ENCODE data around the gene AGAP1. TPM values are rescaled to one million over a fixed set of nuclear protein-coding genes. Genes with fewer than 3 reads are reported as not detected.

Gene AGAP1
- total RNA-seq, 2 experiments from 2014 or later: not detected

GRCh38 chr2:236173729-236174607, 680.1 kb downstream of the AGAP1 start:
- no peak overlapping the region for H3K4me2 ChIP-seq (ENCODE audit: low read length)
- no peaks in the 10 kb centered on the region for H3K4me1 ChIP-seq (ENCODE audit: insufficient read depth, low read length, poor library complexity, severe bottlenecking)
- intact Hi-C loops (cut with micrococcal nuclease; ENCODE audit: unreplicated experiment): no loop called here
- CTCF ChIA-PET (ENCODE audit: unreplicated experiment): no interaction called here
- no peak overlapping the region for H3K27ac ChIP-seq (ENCODE audit: low read depth, low read length, poor library complexity, severe bottlenecking)
- H3K79me2 ChIP-seq (ENCODE audit: insufficient read depth, low read depth, low read length): no peaks in the 10 kb centered on the region
- DNase-seq (ENCODE audit: low spot score): no peak
- H3K4me3 ChIP-seq (ENCODE audit: low read depth, low read length, poor library complexity, severe bottlenecking): no peak overlapping the region
- no peaks in the 10 kb centered on the region for H3K9me2 ChIP-seq (ENCODE audit: insufficient read depth, low read length)
- H4K20me1 ChIP-seq (ENCODE audit: insufficient read depth, low read length): no peaks in the 10 kb centered on the region
- no peak overlapping the region for H2AFZ ChIP-seq (ENCODE audit: low read length)
- POLR2A ChIA-PET: no interaction called here
- H3K36me3 ChIP-seq (ENCODE audit: insufficient read depth, low read length): no peaks in the 10 kb centered on the region
- BruUV-seq (replicated peaks): no TSS peak
- no peaks in the 10 kb centered on the region for H3K9me3 ChIP-seq (ENCODE audit: low read length)
- no peak for TF ChIP-seq EZH2phosphoT487 (IDR thresholded peaks at IDR 0.05; ENCODE audit: borderline replicate concordance, low read depth, low read length)
- TF ChIP-seq CTCF (conservative IDR thresholded peaks at IDR 0.05; ENCODE audit: low read length): no peak

GRCh38 chr2:236175548-236176150, 681.8 kb downstream of the AGAP1 start:
- Histone ChIP-seq H3K27ac (ENCODE audit: low read depth, low read length, poor library complexity, severe bottlenecking) (no peak overlapping the region), H3K9me2 (ENCODE audit: insufficient read depth, low read length) (no peaks in the 10 kb centered on the region), H2AFZ (ENCODE audit: low read length) (no peak overlapping the region), H3K4me3 (ENCODE audit: low read depth, low read length, poor library complexity, severe bottlenecking) (no peak overlapping the region), H3K36me3 (ENCODE audit: insufficient read depth, low read length) (no peaks in the 10 kb centered on the region), H3K4me1 (ENCODE audit: insufficient read depth, low read length, poor library complexity, severe bottlenecking) (no peaks in the 10 kb centered on the region), H3K9me3 (ENCODE audit: low read length) (no peaks in the 10 kb centered on the region), H3K4me2 (ENCODE audit: low read length) (no peak overlapping the region), H4K20me1 (ENCODE audit: insufficient read depth, low read length) (no peaks in the 10 kb centered on the region), H3K79me2 (ENCODE audit: insufficient read depth, low read depth, low read length) (no peaks in the 10 kb centered on the region)
- no peak for TF ChIP-seq EZH2phosphoT487 (IDR thresholded peaks at IDR 0.05; ENCODE audit: borderline replicate concordance, low read depth, low read length)
- no peak for TF ChIP-seq CTCF (conservative IDR thresholded peaks at IDR 0.05; ENCODE audit: low read length)
- DNase-seq (ENCODE audit: low spot score): no peak
- ChIA-PET CTCF (ENCODE audit: unreplicated experiment) (no interaction called here), POLR2A (no interaction called here)
- BruUV-seq (replicated peaks): no TSS peak
- intact Hi-C loops (cut with micrococcal nuclease; ENCODE audit: unreplicated experiment): no loop called here

- Histone ChIP-seq H4K20me1 (ENCODE audit: insufficient read depth, low read length) (no peaks in the 10 kb centered on the region), H3K4me1 (ENCODE audit: insufficient read depth, low read length, poor library complexity, severe bottlenecking) (no peaks in the 10 kb centered on the region), H3K4me3 (ENCODE audit: low read depth, low read length, poor library complexity, severe bottlenecking) (no peak overlapping the region), H3K27ac (ENCODE audit: low read depth, low read length, poor library complexity, severe bottlenecking) (no peak overlapping the region), H2AFZ (ENCODE audit: low read length) (no peak overlapping the region), H3K36me3 (ENCODE audit: insufficient read depth, low read length) (no peaks in the 10 kb centered on the region), H3K9me3 (ENCODE audit: low read length) (no peaks in the 10 kb centered on the region), H3K4me2 (ENCODE audit: low read length) (no peak overlapping the region), H3K79me2 (ENCODE audit: insufficient read depth, low read depth, low read length) (no peaks in the 10 kb centered on the region), H3K9me2 (ENCODE audit: insufficient read depth, low read length) (no peaks in the 10 kb centered on the region)
- ChIA-PET CTCF (ENCODE audit: unreplicated experiment) (no interaction called here), POLR2A (no interaction called here)
- TF ChIP-seq EZH2phosphoT487 (IDR thresholded peaks at IDR 0.05; ENCODE audit: borderline replicate concordance, low read depth, low read length): no peak
- peak; percentile 82 for TF ChIP-seq CTCF (conservative IDR thresholded peaks at IDR 0.05; ENCODE audit: low read length)
- no TSS peak for BruUV-seq (replicated peaks)
- peak; percentile 32 for DNase-seq (ENCODE audit: low spot score)
- intact Hi-C loops (cut with micrococcal nuclease; ENCODE audit: unreplicated experiment): no loop called here
These were observed 682.6 kb downstream of the AGAP1 start for GRCh38 chr2:236176417-236176816.

Measured in OCI-LY7 (cell line).